H1 (cell line): Measurements from ENCODE around the gene FMNL2. TPM values are rescaled to one million over a fixed set of nuclear protein-coding genes. Genes with fewer than 3 reads are reported as not detected.

Source experiments
- CTCF ChIA-PET: fragments of 300-600 bp; sonication (Branson Sonifier 250); formaldehyde crosslinking; loops from one replicate; lab custom pipeline; 2021; ENCODE audit not compliant: partially characterized antibody; lab: Charles Lee
- POLR2A ChIA-PET: fragments of 300-600 bp; sonication (Branson Sonifier 250); formaldehyde crosslinking; loops from one replicate; lab custom pipeline; 2021; ENCODE audit warnings: inconsistent platforms; ENCODE audit not compliant: partially characterized antibody; lab: Charles Lee
- DNase-seq, 2 experiments: peaks; one replicate each; pipeline versions ENCODE4 v3.0.0 to v3.0.0-alpha.2; 2010 to 2022; ENCODE audit warnings: low spot score in 2 of 2, low read depth in 1 of 2, mixed read lengths in 1 of 2
- FAIRE-seq: peaks from 2 replicates; lab custom pipeline; 2011; peaks lifted over from hg19 to GRCh38; lab: Jason Lieb, UNC
- H2AFZ ChIP-seq: 2 replicates; pipeline ENCODE4 v1.8.1; 2012; ENCODE audit warnings: low read length, inconsistent platforms
- H2AK5ac ChIP-seq: 2 replicates; pipeline ENCODE4 v1.6.1; 2013; ENCODE audit warnings: low read depth, low read length
- H2BK120ac ChIP-seq: replicated peaks from 2 replicates; pipeline ENCODE3; 2013; ENCODE audit warnings: low read depth, low read length, inconsistent platforms
- H2BK12ac ChIP-seq: 2 replicates; pipeline ENCODE4 v1.6.1; 2013; ENCODE audit warnings: low read depth, low read length
- H2BK15ac ChIP-seq: 2 replicates; pipeline ENCODE4 v1.6.1; 2013; ENCODE audit warnings: low read length
- H2BK20ac ChIP-seq: 2 replicates; pipeline ENCODE4 v1.6.1; 2013; ENCODE audit warnings: low read length
- H2BK5ac ChIP-seq: 2 replicates; pipeline ENCODE4 v1.6.1; 2013; ENCODE audit warnings: low read depth, low read length
- H3K14ac ChIP-seq: 2 replicates; pipeline ENCODE4 v1.6.1; 2013; ENCODE audit warnings: inconsistent platforms; ENCODE audit not compliant: insufficient read length
- H3K18ac ChIP-seq: 2 replicates; pipeline ENCODE4 v1.6.1; 2013; ENCODE audit warnings: low read length; ENCODE audit errors: extremely low read depth
- H3K23ac ChIP-seq: 2 replicates; pipeline ENCODE4 v1.6.1; 2013; ENCODE audit warnings: inconsistent platforms; ENCODE audit not compliant: insufficient read length
- H3K23me2 ChIP-seq: 2 replicates; pipeline ENCODE4 v1.6.1; 2013; ENCODE audit warnings: low read depth, low read length
- H3K27ac ChIP-seq: 2 replicates; pipeline ENCODE4 v1.6.1; 2011; ENCODE audit warnings: low read depth, low read length, inconsistent platforms
- H3K27me3 ChIP-seq, 4 experiments: replicated peaks in 1 of 4; 1 replicate in 1 of 4; 2 replicates in 3 of 4; pipeline versions ENCODE4 v1.6.1 to v1.8.1; 2011 to 2013; ENCODE audit warnings: low read length in 3 of 4, mild to moderate bottlenecking in 3 of 4, inconsistent platforms in 2 of 4, mixed read lengths in 2 of 4, moderate library complexity in 1 of 4; ENCODE audit not compliant: control insufficient read depth in 3 of 4, insufficient read depth in 3 of 4; ENCODE audit errors: extremely low read depth in 1 of 4
- H3K36me3 ChIP-seq, 4 experiments: 2 replicates each; pipeline versions ENCODE4 v1.6.1 to v1.8.1; 2011 to 2013; ENCODE audit warnings: mild to moderate bottlenecking in 4 of 4, low read length in 3 of 4, moderate library complexity in 2 of 4, control low read depth in 1 of 4, inconsistent platforms in 1 of 4; ENCODE audit not compliant: insufficient read depth in 4 of 4, control insufficient read depth in 2 of 4
- H3K4ac ChIP-seq: replicated peaks from 2 replicates; pipeline ENCODE3; 2013; ENCODE audit warnings: low read length, low read depth, mixed read lengths, inconsistent platforms; ENCODE audit not compliant: insufficient read length
- H3K4me1 ChIP-seq, 4 experiments: replicated peaks in 1 of 4; 1 replicate in 1 of 4; 2 replicates in 3 of 4; pipeline versions ENCODE4 v1.6.1 to v1.8.1; 2011 to 2013; ENCODE audit warnings: low read length in 3 of 4, inconsistent platforms in 2 of 4, mixed read lengths in 1 of 4; ENCODE audit not compliant: insufficient read depth in 4 of 4, control insufficient read depth in 3 of 4
- H3K4me2 ChIP-seq, 2 experiments: 2 replicates each; pipeline versions ENCODE4 v1.6.1 to v1.8.1; 2011 to 2013; ENCODE audit warnings: low read depth in 2 of 2, low read length in 2 of 2, control low read depth in 1 of 2, inconsistent platforms in 1 of 2, mild to moderate bottlenecking in 1 of 2; ENCODE audit not compliant: insufficient read depth in 1 of 2
- H3K4me3 ChIP-seq, 4 experiments: fragments of 200-600, 300-600 bp in 1 of 4; sonication (generic), shearing (Covaris generic), sonication (Bioruptor Twin) in 1 of 4; 2 replicates each; pipeline versions ENCODE4 v1.5.1 to v1.8.1; 2011 to 2016; ENCODE audit warnings: low read length in 4 of 4, low read depth in 3 of 4, control low read depth in 2 of 4, inconsistent platforms in 2 of 4, mild to moderate bottlenecking in 2 of 4, mixed read lengths in 1 of 4, moderate library complexity in 1 of 4; ENCODE audit not compliant: insufficient read depth in 2 of 4; ENCODE audit errors: extremely low read depth in 1 of 4
- H3K56ac ChIP-seq: replicated peaks from 2 replicates; pipeline ENCODE3; 2013; ENCODE audit warnings: low read depth, mild to moderate bottlenecking, mixed read lengths, low read length, inconsistent platforms; ENCODE audit not compliant: insufficient read length
- H3K79me1 ChIP-seq: 2 replicates; pipeline ENCODE4 v1.6.1; 2013; ENCODE audit warnings: low read depth, low read length, control low read depth
- H3K79me2 ChIP-seq, 2 experiments: 2 replicates each; pipeline versions ENCODE4 v1.6.1 to v1.8.1; 2012 to 2013; ENCODE audit warnings: low read length in 2 of 2, mild to moderate bottlenecking in 2 of 2, inconsistent platforms in 1 of 2; ENCODE audit not compliant: insufficient read depth in 2 of 2, control insufficient read depth in 1 of 2
- H3K9ac ChIP-seq, 4 experiments: replicated peaks in 1 of 4; 1 replicate in 1 of 4; 2 replicates in 3 of 4; pipeline versions ENCODE4 v1.6.1 to v1.8.1; 2011 to 2013; ENCODE audit warnings: low read depth in 3 of 4, low read length in 3 of 4, control low read depth in 2 of 4, mild to moderate bottlenecking in 2 of 4, moderate library complexity in 2 of 4, inconsistent platforms in 1 of 4; ENCODE audit errors: extremely low read depth in 1 of 4
- H3K9me3 ChIP-seq, 2 experiments: 2 replicates each; pipeline versions ENCODE4 v1.6.1 to v1.8.1; 2012 to 2013; ENCODE audit warnings: mild to moderate bottlenecking in 2 of 2, moderate library complexity in 2 of 2, control low read depth in 1 of 2, inconsistent platforms in 1 of 2, low read depth in 1 of 2, low read length in 1 of 2, mixed read lengths in 1 of 2; ENCODE audit not compliant: insufficient read depth in 2 of 2
- H4K20me1 ChIP-seq, 2 experiments: replicated peaks in 1 of 2; 2 replicates each; pipeline versions ENCODE3 to v1.8.1; 2011 to 2013; ENCODE audit warnings: inconsistent platforms in 2 of 2, low read length in 2 of 2, mild to moderate bottlenecking in 1 of 2; ENCODE audit not compliant: insufficient read depth in 2 of 2, control insufficient read depth in 1 of 2
- H4K5ac ChIP-seq: 2 replicates; pipeline ENCODE4 v1.6.1; 2013; ENCODE audit warnings: low read length, low read depth, mixed read lengths, inconsistent platforms; ENCODE audit not compliant: insufficient read length
- H4K8ac ChIP-seq: 2 replicates; pipeline ENCODE4 v1.8.0; 2013; ENCODE audit warnings: mild to moderate bottlenecking, moderate library complexity, low read length, inconsistent platforms; ENCODE audit not compliant: insufficient read depth; ENCODE audit errors: extremely low read depth
- H4K91ac ChIP-seq: replicated peaks from 2 replicates; pipeline ENCODE3; 2013; ENCODE audit warnings: low read length, mixed read lengths, inconsistent platforms; ENCODE audit not compliant: insufficient read length
- BRCA1 ChIP-seq: IDR thresholded peaks from 2 replicates; pipeline ENCODE4 v1.6.1; 2012; ENCODE audit warnings: low read depth, low read length, improper control_type of control experiment
- CBX5 ChIP-seq: fragments of 300-800, 300-1000 bp; sonication (generic); IDR thresholded peaks from 2 replicates; pipeline ENCODE4 v1.7.1; 2016; ENCODE audit warnings: antibody characterized with exemption, low read length, low read depth
- GABPA ChIP-seq: IDR thresholded peaks from 2 replicates; pipeline ENCODE4 v1.6.1; 2011; ENCODE audit warnings: mild to moderate bottlenecking, low read length, moderate library complexity, borderline replicate concordance; ENCODE audit not compliant: insufficient read depth
- JUN ChIP-seq: IDR thresholded peaks from 2 replicates; pipeline ENCODE4 v1.6.1; 2011; ENCODE audit warnings: low read depth, mild to moderate bottlenecking, improper control_type of control experiment, low read length
- MAFK ChIP-seq: IDR thresholded peaks from 2 replicates; pipeline ENCODE4 v1.6.1; 2012; ENCODE audit warnings: low read depth, mild to moderate bottlenecking, improper control_type of control experiment, low read length
- NRF1 ChIP-seq: IDR thresholded peaks from 2 replicates; pipeline ENCODE4 v1.6.1; 2011; ENCODE audit warnings: mild to moderate bottlenecking, low read depth, low read length, improper control_type of control experiment
- RNF2 ChIP-seq: fragments of 200-900, 300-1000 bp; sonication (generic); IDR thresholded peaks from 2 replicates; pipeline ENCODE4 v1.7.1; 2016; ENCODE audit warnings: borderline replicate concordance, low read depth, mild to moderate bottlenecking, antibody characterized with exemption, low read length; ENCODE audit not compliant: poor library complexity, severe bottlenecking; ENCODE audit errors: missing control alignments
- TAF7 ChIP-seq: optimal IDR thresholded peaks from 2 replicates; pipeline ENCODE3; 2011; ENCODE audit warnings: low read depth, mild to moderate bottlenecking, inconsistent platforms, low read length, moderate library complexity, borderline replicate concordance
- TCF12 ChIP-seq: IDR thresholded peaks from 2 replicates; pipeline ENCODE4 v1.6.1; 2011; ENCODE audit warnings: low read depth, mild to moderate bottlenecking, low read length
- ZNF274 ChIP-seq: IDR thresholded peaks from 2 replicates; pipeline ENCODE4 v1.7.0; 2012; ENCODE audit warnings: low read length, borderline replicate concordance; ENCODE audit errors: extremely low read depth
- polyA plus RNA-seq, 7 experiments: library from polyadenylated mRNA; depleted of rRNA in 3 of 7; stranded (reverse) in 5 of 7; unstranded in 2 of 7; fragments of >200 nt in 5 of 7; fragments of 200-250 nt in 2 of 7; gene quantifications; 1 replicate in 5 of 7; 2 replicates in 1 of 7; 4 replicates in 1 of 7; pipeline versions ENCODE4 v1.2.1 to v1.2.3, GENCODE V29; 2011 to 2013; ENCODE audit warnings: missing spikeins in 2 of 7, mixed read lengths in 2 of 7
- total RNA-seq: library from RNA; stranded (reverse); fragmentation: NEBNext Ultra II Directional; extraction: Animal tissue kit (Norgen Biotek cat#: 25700); gene quantifications from 2 replicates; pipeline ENCODE4 v1.2.1, GENCODE V29; 2021

The FMNL2 gene
- total and polyA plus RNA-seq, 2 of the 8 experiments (the other 6 are each of a cell fraction or from before 2014, with no cell fraction given): 15.5 to 45.1 TPM

DNA sequence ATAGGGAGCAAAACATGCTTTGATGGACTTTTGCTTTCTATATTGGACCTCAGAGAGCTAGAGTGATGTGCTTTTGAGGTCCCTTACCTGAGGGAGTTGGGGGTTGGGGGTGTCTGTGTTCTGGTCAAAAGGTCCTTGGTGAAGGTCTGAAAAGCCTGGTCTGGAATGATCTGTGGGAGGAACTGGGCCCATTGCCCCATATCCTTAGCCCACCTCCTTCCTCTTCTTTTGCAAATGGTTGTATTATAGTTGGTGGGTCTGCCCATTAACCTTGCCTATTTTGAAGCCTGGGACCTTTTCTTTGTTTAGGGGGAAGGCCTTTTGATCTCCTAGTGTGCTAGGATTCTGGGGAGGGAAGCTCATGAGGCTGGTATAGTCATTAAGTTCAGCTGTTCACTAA lies 88.7 kb downstream of the FMNL2 start:
- H3K4me3 ChIP-seq: no peak overlapping the region
- H3K23ac ChIP-seq: no peak overlapping the region
- FAIRE-seq (no peak), DNase-seq (no peak)
- no peak overlapping the region for H2AK5ac ChIP-seq
- H3K23me2 ChIP-seq: no peaks in the 10 kb centered on the region
- no peak overlapping the region for H3K14ac ChIP-seq
- no peak overlapping the region for H3K27ac ChIP-seq
- H2AFZ ChIP-seq: no peak overlapping the region
- H4K20me1 ChIP-seq: peaks cover 0 to under 1% of the 10 kb centered on the region in 2 experiments
- TF ChIP-seq MAFK (no peak), TAF7 (no peak), RNF2 (no peak), CBX5 (no peak), NRF1 (no peak), GABPA (no peak), JUN (no peak), ZNF274 (no peak), TCF12 (no peak), BRCA1 (no peak)
- peaks cover 0 to 80% of the 10 kb centered on the region in 2 experiments; a peak in 3 of 4 replicates for H3K79me2 ChIP-seq
- no peak overlapping the region for H2BK20ac ChIP-seq
- no peaks in the 10 kb centered on the region for H3K36me3 ChIP-seq
- H3K9ac ChIP-seq: no peak overlapping the region
- ChIA-PET CTCF (interaction anchor here (0.6 to 2.2 kb wide), 4 partner anchors 9 to 234 kb away, joined by 3 to 6 read pairs (median 4); no protein-coding TSS in a partner anchor), POLR2A (no interaction called here)
- no peak overlapping the region for H3K18ac ChIP-seq
- H2BK15ac ChIP-seq: no peak overlapping the region
- no peak overlapping the region for H3K56ac ChIP-seq
- H3K4me1 ChIP-seq: peaks cover 0 to 18% (median 6%) of the 10 kb centered on the region in 4 experiments; a peak in 3 of 7 replicates
- H3K79me1 ChIP-seq: peaks cover under 1% of the 10 kb centered on the region; the same call in 1 of the 2 replicates
- no peak overlapping the region for H4K91ac ChIP-seq
- H2BK5ac ChIP-seq: peak overlapping the region; percentile 8; the same call in 1 of the 2 replicates
- no peak overlapping the region for H2BK12ac ChIP-seq
- no peak overlapping the region for H4K5ac ChIP-seq
- H4K8ac ChIP-seq: no peak overlapping the region
- H3K4ac ChIP-seq: no peak overlapping the region
- H3K9me3 ChIP-seq: no peaks in the 10 kb centered on the region
- H3K4me2 ChIP-seq: no peak overlapping the region
- H2BK120ac ChIP-seq: no peak overlapping the region
- no peaks in the 10 kb centered on the region for H3K27me3 ChIP-seq
